K562 (cell line): Measurements from ENCODE around the gene ALDH1A2. TPM values are rescaled to one million over a fixed set of nuclear protein-coding genes. Genes with fewer than 3 reads are reported as not detected.

ENCODE experiments used
- ADNP ChIP-seq: fragments of 200-800 bp; sonication (Bioruptor generic); IDR thresholded peaks from 2 replicates; pipeline ENCODE4 v1.6.1; 2016; ENCODE audit warnings: missing genetic modification characterization, missing compliant biosample characterization
- ARID1B ChIP-seq: fragments of 450-650 bp; IDR thresholded peaks from 2 replicates; pipeline ENCODE4 v1.6.1; 2016; ENCODE audit warnings: antibody characterized with exemption, mild to moderate bottlenecking, inconsistent platforms
- C11orf30 ChIP-seq: fragments of 450-650 bp; IDR thresholded peaks from 2 replicates; pipeline ENCODE4 v1.6.1; 2016; ENCODE audit warnings: low read depth, mild to moderate bottlenecking
- CBFA2T3 ChIP-seq: fragments of 450-650 bp; IDR thresholded peaks from 2 replicates; pipeline ENCODE4 v1.6.1; 2017
- CBX1 ChIP-seq: sonication (generic); IDR thresholded peaks from 2 replicates; pipeline ENCODE4 v1.6.1; 2016; ENCODE audit warnings: antibody characterized with exemption, low read depth, mild to moderate bottlenecking
- EGR1 ChIP-seq: fragments of 450-650 bp; conservative IDR thresholded peaks from 2 replicates; pipeline ENCODE4 v1.6.1; 2017; ENCODE audit warnings: mild to moderate bottlenecking
- HNRNPH1 ChIP-seq: fragments of 200-400 bp; formaldehyde crosslinking; optimal IDR thresholded peaks from 2 replicates; pipeline ENCODE3; 2017; ENCODE audit warnings: low read depth, mild to moderate bottlenecking, low read length, moderate library complexity
- MXI1 ChIP-seq: IDR thresholded peaks from 2 replicates; pipeline ENCODE4 v1.6.1; 2011; ENCODE audit warnings: low read depth, mild to moderate bottlenecking, improper control_type of control experiment, low read length
- MYNN ChIP-seq, 2 experiments: sonication (generic); formaldehyde crosslinking in 1 of 2; IDR thresholded peaks; 2 replicates each; pipeline versions ENCODE4 v1.5.0 to v1.6.1; 2016 to 2020; ENCODE audit warnings: antibody characterized with exemption in 1 of 2, missing genetic modification reagents in 1 of 2
- NFIC ChIP-seq: fragments of 450-650 bp; IDR thresholded peaks from 2 replicates; pipeline ENCODE4 v1.6.1; 2017; ENCODE audit warnings: mild to moderate bottlenecking, inconsistent platforms
- NR3C1 ChIP-seq: sonication (generic); formaldehyde crosslinking; IDR thresholded peaks from 2 replicates; pipeline ENCODE4 v1.8.1; 2022; ENCODE audit warnings: missing genetic modification reagents
- POLR2AphosphoS2 ChIP-seq: IDR thresholded peaks from 2 replicates; pipeline ENCODE4 v1.6.1; 2012; ENCODE audit warnings: low read length, improper control_type of control experiment
- RB1 ChIP-seq: fragments of 450-650 bp; IDR thresholded peaks from 2 replicates; pipeline ENCODE4 v1.6.1; 2017; ENCODE audit warnings: low read depth, mild to moderate bottlenecking
- SIN3B ChIP-seq: fragments of 450-650 bp; IDR thresholded peaks from 2 replicates; pipeline ENCODE4 v1.6.1; 2017; ENCODE audit warnings: low read depth, mild to moderate bottlenecking, moderate library complexity
- SMARCA4 ChIP-seq: fragments of 450-650 bp; IDR thresholded peaks from 2 replicates; pipeline ENCODE4 v1.6.1; 2016
- STAT5A ChIP-seq: IDR thresholded peaks from 2 replicates; pipeline ENCODE4 v1.6.1; 2012; ENCODE audit warnings: low read length, inconsistent platforms, borderline replicate concordance
- TAF15 ChIP-seq: fragments of 200-400 bp; formaldehyde crosslinking; IDR thresholded peaks from 2 replicates; pipeline ENCODE4 v1.6.1; 2017; ENCODE audit warnings: mild to moderate bottlenecking, low read depth, low read length, moderate library complexity
- TEAD4 ChIP-seq, 2 experiments: sonication (generic) in 1 of 2; formaldehyde crosslinking in 1 of 2; IDR thresholded peaks; 2 replicates each; pipeline versions ENCODE4 v1.6.1 to v1.8.0; 2012 to 2022; ENCODE audit warnings: borderline replicate concordance in 1 of 2, inconsistent platforms in 1 of 2, low read length in 1 of 2, mild to moderate bottlenecking in 1 of 2, missing genetic modification reagents in 1 of 2
- ZNF146 ChIP-seq: IDR thresholded peaks from one replicate; pipeline ENCODE4 v1.6.1; 2018; ENCODE audit warnings: missing compliant biosample characterization; ENCODE audit not compliant: unreplicated experiment
- ZNF316 ChIP-seq: fragments of 450-650 bp; IDR thresholded peaks from 2 replicates; pipeline ENCODE4 v1.6.1; 2016
- ZNF57 ChIP-seq: fragments of 450-650 bp; formaldehyde crosslinking; IDR thresholded peaks from 2 replicates; pipeline ENCODE4 v1.4.0; 2020; ENCODE audit warnings: mild to moderate bottlenecking, moderate library complexity
- polyA plus RNA-seq, 8 experiments: library from polyadenylated mRNA; depleted of rRNA in 4 of 8; stranded (reverse) in 5 of 8; unstranded in 3 of 8; fragments of >200 nt; fragmentation: Nextera tagmentation in 2 of 8; fragmentation: Illumina TruSeq in 1 of 8; extraction: Ambion mirVana in 2 of 8; extraction: Trizol in 1 of 8; gene quantifications; 2 replicates each; pipeline versions ENCODE4 v1.2.1 to v1.2.3, GENCODE V29; 2011 to 2014; ENCODE audit warnings: inconsistent platforms in 1 of 8, missing spikeins in 1 of 8
- total RNA-seq, 7 experiments: library from RNA; depleted of rRNA in 6 of 7; stranded (reverse); fragments of >200 nt in 6 of 7; fragmentation: Illumina TruSeq in 2 of 7; extraction: Trizol in 2 of 7; gene quantifications; 2 replicates each; pipeline versions ENCODE4 v1.2.1 to v1.2.3, GENCODE V29; 2011 to 2021; ENCODE audit warnings: low replicate concordance in 1 of 7
- TF ChIP-seq, protein P1 (sequence below): sonication (generic); formaldehyde crosslinking; IDR thresholded peaks from 2 replicates; pipeline ENCODE4 v1.8.0; 2022; ENCODE audit warnings: missing genetic modification reagents, mild to moderate bottlenecking, moderate library complexity, borderline replicate concordance
- TF ChIP-seq, protein P2 (sequence below): fragments of 450-650 bp; IDR thresholded peaks from 2 replicates; pipeline ENCODE4 v1.6.1; 2016
- TF ChIP-seq, protein P3 (sequence below): sonication (generic); formaldehyde crosslinking; IDR thresholded peaks from 2 replicates; pipeline ENCODE4 v1.8.1; 2023; ENCODE audit warnings: mild to moderate bottlenecking, missing genetic modification reagents
- TF ChIP-seq, protein P4 (sequence below): fragments of 250-450 bp; sonication (Bioruptor Pico); IDR thresholded peaks from 2 replicates; pipeline ENCODE4 v1.8.0; 2022; ENCODE audit warnings: moderate library complexity, mild to moderate bottlenecking, inconsistent platforms

The ALDH1A2 gene
- total and polyA plus RNA-seq, 9 of the 15 experiments (the other 6 are each of a cell fraction or from before 2014, with no cell fraction given) = 115 to 393 (median 333) TPM

DNA sequence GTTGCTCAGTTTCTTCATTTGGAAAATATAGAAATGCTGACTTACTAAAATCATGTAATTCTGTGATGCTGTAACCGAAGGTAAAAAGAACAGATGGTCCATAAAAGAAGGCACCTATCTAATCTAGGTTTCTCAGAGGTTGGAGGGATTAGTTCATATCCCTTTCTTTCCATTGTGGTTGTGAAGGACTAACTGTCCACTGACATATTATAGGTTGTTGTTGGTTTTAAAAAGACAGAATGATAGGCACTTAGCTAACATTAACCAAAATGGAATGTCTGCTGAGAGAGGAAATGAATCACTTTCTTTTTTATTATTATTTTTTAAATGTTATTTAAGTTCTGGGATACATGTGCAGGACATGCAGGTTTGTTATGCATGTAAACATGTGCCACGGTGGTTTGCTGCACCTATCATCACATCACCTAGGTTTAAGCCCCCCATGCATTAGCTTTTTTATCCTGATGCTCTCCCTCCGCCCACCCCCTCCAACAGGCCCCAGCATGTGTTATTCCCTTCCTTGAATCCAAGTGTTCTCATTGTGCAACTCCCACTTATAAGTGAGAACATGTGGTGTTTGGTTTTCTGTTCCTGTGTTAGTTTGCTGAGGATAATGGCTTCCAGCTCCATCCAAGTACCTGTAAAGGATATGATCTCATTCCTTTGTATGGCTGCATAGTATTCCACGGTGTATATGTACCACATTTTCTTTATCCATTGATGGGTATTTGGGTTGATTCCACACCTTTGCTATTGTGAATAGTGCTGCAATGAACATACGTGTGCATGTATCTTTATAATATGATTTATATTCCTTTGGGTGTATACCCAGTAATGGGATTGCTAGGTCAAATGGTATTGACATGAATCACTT is 45.8 kb downstream of the ALDH1A2 start (continued):
- TF ChIP-seq TAF15 = no peak
- TF ChIP-seq ARID1B = peak; percentile 67
- peak; percentile 66 for TF ChIP-seq C11orf30
- no peak for TF ChIP-seq CBX1
- TF ChIP-seq MXI1 = no peak
- TF ChIP-seq, protein P1, sequence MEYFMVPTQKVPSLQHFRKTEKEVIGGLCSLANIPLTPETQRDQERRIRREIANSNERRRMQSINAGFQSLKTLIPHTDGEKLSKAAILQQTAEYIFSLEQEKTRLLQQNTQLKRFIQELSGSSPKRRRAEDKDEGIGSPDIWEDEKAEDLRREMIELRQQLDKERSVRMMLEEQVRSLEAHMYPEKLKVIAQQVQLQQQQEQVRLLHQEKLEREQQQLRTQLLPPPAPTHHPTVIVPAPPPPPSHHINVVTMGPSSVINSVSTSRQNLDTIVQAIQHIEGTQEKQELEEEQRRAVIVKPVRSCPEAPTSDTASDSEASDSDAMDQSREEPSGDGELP (CRISPR knock-in tag) = no peak
- no peak for TF ChIP-seq SIN3B
- TF ChIP-seq, protein P2, sequence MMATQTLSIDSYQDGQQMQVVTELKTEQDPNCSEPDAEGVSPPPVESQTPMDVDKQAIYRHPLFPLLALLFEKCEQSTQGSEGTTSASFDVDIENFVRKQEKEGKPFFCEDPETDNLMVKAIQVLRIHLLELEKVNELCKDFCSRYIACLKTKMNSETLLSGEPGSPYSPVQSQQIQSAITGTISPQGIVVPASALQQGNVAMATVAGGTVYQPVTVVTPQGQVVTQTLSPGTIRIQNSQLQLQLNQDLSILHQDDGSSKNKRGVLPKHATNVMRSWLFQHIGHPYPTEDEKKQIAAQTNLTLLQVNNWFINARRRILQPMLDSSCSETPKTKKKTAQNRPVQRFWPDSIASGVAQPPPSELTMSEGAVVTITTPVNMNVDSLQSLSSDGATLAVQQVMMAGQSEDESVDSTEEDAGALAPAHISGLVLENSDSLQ = 0 out of 2 replicates have a peak, but pooled peaks have one; percentile 11
- TF ChIP-seq NFIC = no peak
- no peak for TF ChIP-seq RB1
- no peak for TF ChIP-seq SMARCA4
- peak; percentile 81 for TF ChIP-seq TEAD4 (IDR thresholded peaks at IDR 0.05; ENCODE audit: low read length)
- no peak for TF ChIP-seq TEAD4 (CRISPR knock-in tag; IDR thresholded peaks at IDR 0.05; ENCODE audit: borderline replicate concordance)
- 0 out of 2 replicates have a peak, but pooled peaks have one; percentile 16 for TF ChIP-seq STAT5A
- no peak for TF ChIP-seq NR3C1 (CRISPR knock-in tag)
- TF ChIP-seq POLR2AphosphoS2 = no peak
- no peak for TF ChIP-seq MYNN (IDR thresholded peaks at IDR 0.05)
- no peak for TF ChIP-seq MYNN (CRISPR knock-in tag; IDR thresholded peaks at IDR 0.05)
- TF ChIP-seq ZNF57 (CRISPR knock-in tag) = no peak
- TF ChIP-seq ZNF316 = peak; percentile 78
- no peak for TF ChIP-seq HNRNPH1
- TF ChIP-seq CBFA2T3 = peak; percentile 66
- TF ChIP-seq ADNP (tag) = peak; percentile 49; the same call in 1 of the 2 replicates
- TF ChIP-seq EGR1 = no peak
- TF ChIP-seq, protein P3, sequence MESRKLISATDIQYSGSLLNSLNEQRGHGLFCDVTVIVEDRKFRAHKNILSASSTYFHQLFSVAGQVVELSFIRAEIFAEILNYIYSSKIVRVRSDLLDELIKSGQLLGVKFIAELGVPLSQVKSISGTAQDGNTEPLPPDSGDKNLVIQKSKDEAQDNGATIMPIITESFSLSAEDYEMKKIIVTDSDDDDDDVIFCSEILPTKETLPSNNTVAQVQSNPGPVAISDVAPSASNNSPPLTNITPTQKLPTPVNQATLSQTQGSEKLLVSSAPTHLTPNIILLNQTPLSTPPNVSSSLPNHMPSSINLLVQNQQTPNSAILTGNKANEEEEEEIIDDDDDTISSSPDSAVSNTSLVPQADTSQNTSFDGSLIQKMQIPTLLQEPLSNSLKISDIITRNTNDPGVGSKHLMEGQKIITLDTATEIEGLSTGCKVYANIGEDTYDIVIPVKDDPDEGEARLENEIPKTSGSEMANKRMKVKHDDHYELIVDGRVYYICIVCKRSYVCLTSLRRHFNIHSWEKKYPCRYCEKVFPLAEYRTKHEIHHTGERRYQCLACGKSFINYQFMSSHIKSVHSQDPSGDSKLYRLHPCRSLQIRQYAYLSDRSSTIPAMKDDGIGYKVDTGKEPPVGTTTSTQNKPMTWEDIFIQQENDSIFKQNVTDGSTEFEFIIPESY (CRISPR knock-in tag) = no peak
- TF ChIP-seq ZNF146 = peak; percentile 86
- TF ChIP-seq, protein P4, sequence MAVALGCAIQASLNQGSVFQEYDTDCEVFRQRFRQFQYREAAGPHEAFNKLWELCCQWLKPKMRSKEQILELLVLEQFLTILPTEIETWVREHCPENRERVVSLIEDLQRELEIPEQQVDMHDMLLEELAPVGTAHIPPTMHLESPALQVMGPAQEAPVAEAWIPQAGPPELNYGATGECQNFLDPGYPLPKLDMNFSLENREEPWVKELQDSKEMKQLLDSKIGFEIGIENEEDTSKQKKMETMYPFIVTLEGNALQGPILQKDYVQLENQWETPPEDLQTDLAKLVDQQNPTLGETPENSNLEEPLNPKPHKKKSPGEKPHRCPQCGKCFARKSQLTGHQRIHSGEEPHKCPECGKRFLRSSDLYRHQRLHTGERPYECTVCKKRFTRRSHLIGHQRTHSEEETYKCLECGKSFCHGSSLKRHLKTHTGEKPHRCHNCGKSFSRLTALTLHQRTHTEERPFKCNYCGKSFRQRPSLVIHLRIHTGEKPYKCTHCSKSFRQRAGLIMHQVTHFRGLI (CRISPR knock-in tag) = no peak
